Stimulated activated CD8-positive, alpha-beta memory T cell treated with anti-CD3 and anti-CD28 coated beads, Interleukin-12 subunit alpha, Interleukin-12 subunit beta, amount 100 ng/mL, for 24 hours (primary cell): Measurements from ENCODE around the gene ARHGEF1.

ENCODE experiments used
- DNase-seq: peaks from one replicate; pipeline ENCODE4 v3.0.0-alpha.2; 2020; ENCODE audit errors: extremely low read depth

ARHGEF1 gene

GRCh38 chr19:41956621-41957020 is 73.6 kb downstream of the ARHGEF1 start:
- DNase-seq, result no peak
